GM12864 (cell line): ENCODE results near the gene VWA8.

Experiments
- DNase-seq: peaks from one replicate; pipeline ENCODE4 v3.0.0-alpha.2; 2011; ENCODE audit warnings: low read depth
- H3K4me3 ChIP-seq: 2 replicates; pipeline ENCODE4 v1.5.1; 2011; ENCODE audit warnings: mild to moderate bottlenecking, low read depth, low read length, control low read depth
- CTCF ChIP-seq: IDR thresholded peaks from 2 replicates; pipeline ENCODE4 v1.5.1; 2011; ENCODE audit warnings: low read depth, mild to moderate bottlenecking, moderate library complexity, low read length, control low read depth, inconsistent platforms; ENCODE audit errors: missing control alignments

VWA8 gene

GRCh38 chr13:41833201-41833600 is 127.7 kb downstream of the VWA8 start:
- no peak for DNase-seq
- no peak for TF ChIP-seq CTCF
- no peak overlapping the region for H3K4me3 ChIP-seq

GRCh38 chr13:41827507-41828213 is 133.2 kb downstream of the VWA8 start:
- TF ChIP-seq CTCF, result no peak
- DNase-seq, result no peak
- no peak overlapping the region for H3K4me3 ChIP-seq

GRCh38 chr13:41825691-41826090 is 135.2 kb downstream of the VWA8 start:
- H3K4me3 ChIP-seq, result no peak overlapping the region
- TF ChIP-seq CTCF, result no peak
- no peak for DNase-seq

- TF ChIP-seq CTCF, result no peak
- DNase-seq, result no peak
- H3K4me3 ChIP-seq, result no peak overlapping the region
Measured at GRCh38 chr13:41823476-41823875, 137.4 kb downstream of the VWA8 start.

GRCh38 chr13:41822560-41822959 is 138.3 kb downstream of the VWA8 start:
- no peak for TF ChIP-seq CTCF
- no peak for DNase-seq
- no peak overlapping the region for H3K4me3 ChIP-seq

- DNase-seq, result no peak
- TF ChIP-seq CTCF, result no peak
Measured at GRCh38 chr13:41821238-41821594, 139.7 kb downstream of the VWA8 start.

GRCh38 chr13:41820581-41821237 is 140.2 kb downstream of the VWA8 start:
- no peak for DNase-seq
- H3K4me3 ChIP-seq, result no peak overlapping the region
- no peak for TF ChIP-seq CTCF

More at GRCh38 chr13:41821238-41821594, 139.7 kb downstream of the VWA8 start:
- no peak overlapping the region for H3K4me3 ChIP-seq
